ENCODE data around the gene FAM83D.

FAM83D gene

GRCh38 chr20:38973107-38973506, 46.9 kb downstream of the FAM83D start:
- DNase-seq (ENCODE audit: low read depth, low spot score), result no peak
- CTCF ChIA-PET, result interaction anchor here (1.1 to 2.2 kb wide), 5 partner anchors 9 to 75 kb away, joined by 3 to 9 read pairs (median 4); partner anchors contain the start of gene DHX35
- POLR2A ChIA-PET, result no interaction called here
- TF ChIP-seq CTCF (IDR thresholded peaks at IDR 0.05; ENCODE audit: insufficient read depth, low read length, missing control alignments), result no peak
- no peak overlapping the region for H3K4me3 ChIP-seq (ENCODE audit: low read depth, low read length)

- peak overlapping the region; percentile 12; the same call in 1 of the 2 replicates for H3K4me3 ChIP-seq (ENCODE audit: low read depth, low read length)
- TF ChIP-seq CTCF (IDR thresholded peaks at IDR 0.05; ENCODE audit: insufficient read depth, low read length, missing control alignments), result no peak
- ChIA-PET CTCF (interaction anchor here (1.1 to 2.2 kb wide), 5 partner anchors 10 to 75 kb away, joined by 3 to 9 read pairs (median 4); partner anchors contain the start of gene DHX35), POLR2A (no interaction called here)
- DNase-seq (ENCODE audit: low read depth, low spot score), result no peak
Observed at GRCh38 chr20:38973645-38974044, 47.4 kb downstream of the FAM83D start.

GRCh38 chr20:38975539-38976120, 49.4 kb downstream of the FAM83D start:
- ChIA-PET POLR2A (no interaction called here), CTCF (no interaction called here)
- TF ChIP-seq CTCF (IDR thresholded peaks at IDR 0.05; ENCODE audit: insufficient read depth, low read length, missing control alignments), result no peak
- no peak overlapping the region for H3K4me3 ChIP-seq (ENCODE audit: low read depth, low read length)
- no peak for DNase-seq (ENCODE audit: low read depth, low spot score)

- no peak for TF ChIP-seq CTCF (IDR thresholded peaks at IDR 0.05; ENCODE audit: insufficient read depth, low read length, missing control alignments)
- no peak overlapping the region for H3K4me3 ChIP-seq (ENCODE audit: low read depth, low read length)
- CTCF ChIA-PET, result interaction anchor here (1.2 to 3.3 kb wide), 4 partner anchors 11 to 102 kb away, joined by 3 to 12 read pairs (median 3); no protein-coding TSS in a partner anchor
- POLR2A ChIA-PET, result no interaction called here
- DNase-seq (ENCODE audit: low read depth, low spot score), result no peak
Observed at GRCh38 chr20:38979434-38979833, 53.2 kb downstream of the FAM83D start.

- ChIA-PET POLR2A (no interaction called here), CTCF (interaction anchor here (1.2 to 3.3 kb wide), 4 partner anchors 12 to 101 kb away, joined by 3 to 12 read pairs (median 3); no protein-coding TSS in a partner anchor)
- H3K4me3 ChIP-seq (ENCODE audit: low read depth, low read length), result no peak overlapping the region
- no peak for TF ChIP-seq CTCF (IDR thresholded peaks at IDR 0.05; ENCODE audit: insufficient read depth, low read length, missing control alignments)
- no peak for DNase-seq (ENCODE audit: low read depth, low spot score)
Observed at GRCh38 chr20:38979842-38980241, 53.6 kb downstream of the FAM83D start.

GRCh38 chr20:38982291-38982690, 56.1 kb downstream of the FAM83D start:
- DNase-seq (ENCODE audit: low read depth, low spot score), result no peak
- ChIA-PET POLR2A (no interaction called here), CTCF (interaction anchor here (0.9 kb wide), 1 partner anchor 19 kb away, joined by 3 read pairs; no protein-coding TSS in a partner anchor)
- H3K4me3 ChIP-seq (ENCODE audit: low read depth, low read length), result no peak overlapping the region
- TF ChIP-seq CTCF (IDR thresholded peaks at IDR 0.05; ENCODE audit: insufficient read depth, low read length, missing control alignments), result no peak
